ENCODE measurements around the gene CCDC185.

The CCDC185 gene

GRCh38 chr1:223426936-223427335, 33.7 kb downstream of the CCDC185 start:
- TF ChIP-seq EGR1 (IDR thresholded peaks at IDR 0.05) (no peak), MAX (IDR thresholded peaks at IDR 0.05) (no peak)
- TF ChIP-seq, protein P1, sequence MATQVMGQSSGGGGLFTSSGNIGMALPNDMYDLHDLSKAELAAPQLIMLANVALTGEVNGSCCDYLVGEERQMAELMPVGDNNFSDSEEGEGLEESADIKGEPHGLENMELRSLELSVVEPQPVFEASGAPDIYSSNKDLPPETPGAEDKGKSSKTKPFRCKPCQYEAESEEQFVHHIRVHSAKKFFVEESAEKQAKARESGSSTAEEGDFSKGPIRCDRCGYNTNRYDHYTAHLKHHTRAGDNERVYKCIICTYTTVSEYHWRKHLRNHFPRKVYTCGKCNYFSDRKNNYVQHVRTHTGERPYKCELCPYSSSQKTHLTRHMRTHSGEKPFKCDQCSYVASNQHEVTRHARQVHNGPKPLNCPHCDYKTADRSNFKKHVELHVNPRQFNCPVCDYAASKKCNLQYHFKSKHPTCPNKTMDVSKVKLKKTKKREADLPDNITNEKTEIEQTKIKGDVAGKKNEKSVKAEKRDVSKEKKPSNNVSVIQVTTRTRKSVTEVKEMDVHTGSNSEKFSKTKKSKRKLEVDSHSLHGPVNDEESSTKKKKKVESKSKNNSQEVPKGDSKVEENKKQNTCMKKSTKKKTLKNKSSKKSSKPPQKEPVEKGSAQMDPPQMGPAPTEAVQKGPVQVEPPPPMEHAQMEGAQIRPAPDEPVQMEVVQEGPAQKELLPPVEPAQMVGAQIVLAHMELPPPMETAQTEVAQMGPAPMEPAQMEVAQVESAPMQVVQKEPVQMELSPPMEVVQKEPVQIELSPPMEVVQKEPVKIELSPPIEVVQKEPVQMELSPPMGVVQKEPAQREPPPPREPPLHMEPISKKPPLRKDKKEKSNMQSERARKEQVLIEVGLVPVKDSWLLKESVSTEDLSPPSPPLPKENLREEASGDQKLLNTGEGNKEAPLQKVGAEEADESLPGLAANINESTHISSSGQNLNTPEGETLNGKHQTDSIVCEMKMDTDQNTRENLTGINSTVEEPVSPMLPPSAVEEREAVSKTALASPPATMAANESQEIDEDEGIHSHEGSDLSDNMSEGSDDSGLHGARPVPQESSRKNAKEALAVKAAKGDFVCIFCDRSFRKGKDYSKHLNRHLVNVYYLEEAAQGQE (IDR thresholded peaks at IDR 0.05; ENCODE audit: low read depth): no peak

DNA sequence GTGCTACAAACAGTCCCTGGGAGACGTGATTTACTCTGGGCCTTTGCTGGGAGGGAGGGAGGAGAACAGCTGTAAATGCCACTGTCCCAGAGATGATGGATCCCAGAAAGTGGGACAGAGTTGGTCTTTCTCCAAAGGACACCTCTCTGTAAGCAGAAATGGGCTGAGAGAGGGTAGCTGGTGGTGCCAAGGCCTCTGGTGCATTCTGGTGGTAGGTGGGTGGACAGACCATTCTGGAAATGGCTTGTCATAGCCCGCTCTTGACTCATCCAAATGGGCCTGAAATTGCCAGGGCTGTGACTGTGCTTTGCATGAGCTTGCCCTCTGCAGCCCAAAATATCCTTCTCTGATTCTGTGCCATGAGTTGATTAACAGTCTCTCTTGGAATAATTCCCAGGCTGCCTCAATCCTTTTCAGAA, 36.1 kb downstream of the CCDC185 start:
- TF ChIP-seq EP300 (IDR thresholded peaks at IDR 0.05; ENCODE audit: borderline replicate concordance): no peak
- no peak for TF ChIP-seq TAF1 (IDR thresholded peaks at IDR 0.05; ENCODE audit: low read depth)
- TF ChIP-seq TCF12 (IDR thresholded peaks at IDR 0.05; ENCODE audit: low read depth): no peak
- TF ChIP-seq CREB1 (IDR thresholded peaks at IDR 0.05; ENCODE audit: low read depth): no peak
- no peak for TF ChIP-seq NFIC (IDR thresholded peaks at IDR 0.05)
- TF ChIP-seq ZBTB7A (IDR thresholded peaks at IDR 0.05; ENCODE audit: low read depth): no peak
- TF ChIP-seq MAX (IDR thresholded peaks at IDR 0.05): no peak
- no peak for TF ChIP-seq RAD21 (IDR thresholded peaks at IDR 0.05; ENCODE audit: low read depth)
- no peak for TF ChIP-seq EGR1 (IDR thresholded peaks at IDR 0.05)
- TF ChIP-seq, protein P1 (IDR thresholded peaks at IDR 0.05; ENCODE audit: low read depth): no peak
- TF ChIP-seq TEAD4 (IDR thresholded peaks at IDR 0.05): no peak
- no peak for TF ChIP-seq CEBPB (IDR thresholded peaks at IDR 0.05)

DNA sequence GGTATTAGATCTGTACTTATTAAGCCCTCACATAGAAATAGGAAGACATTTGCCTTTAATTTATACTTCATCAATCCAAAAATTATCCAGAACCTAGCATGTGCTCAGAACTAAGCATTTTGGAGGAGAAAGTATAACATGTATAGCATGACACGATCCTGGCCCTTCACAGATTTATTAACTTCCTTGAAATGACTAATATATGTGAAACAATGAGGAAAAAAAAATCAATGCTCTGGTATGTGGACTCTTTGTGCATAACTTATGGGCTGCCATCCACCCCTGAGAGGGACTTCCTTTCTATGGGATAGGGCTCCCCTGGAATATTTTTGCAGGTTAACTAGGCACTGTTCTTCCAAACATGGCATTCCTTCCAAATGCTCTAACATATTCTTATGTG, 36.6 kb downstream of the CCDC185 start:
- TF ChIP-seq MAX (IDR thresholded peaks at IDR 0.05): no peak
- TF ChIP-seq, protein P1 (IDR thresholded peaks at IDR 0.05; ENCODE audit: low read depth): no peak
- TF ChIP-seq ZBTB7A (IDR thresholded peaks at IDR 0.05; ENCODE audit: low read depth): no peak
- no peak for TF ChIP-seq CREB1 (IDR thresholded peaks at IDR 0.05; ENCODE audit: low read depth)
- TF ChIP-seq TEAD4 (IDR thresholded peaks at IDR 0.05): no peak
- no peak for TF ChIP-seq TCF12 (IDR thresholded peaks at IDR 0.05; ENCODE audit: low read depth)
- no peak for TF ChIP-seq EP300 (IDR thresholded peaks at IDR 0.05; ENCODE audit: borderline replicate concordance)
- no peak for TF ChIP-seq FOXM1 (IDR thresholded peaks at IDR 0.05; ENCODE audit: borderline replicate concordance, low read depth)
- TF ChIP-seq EGR1 (IDR thresholded peaks at IDR 0.05): no peak
- TF ChIP-seq TAF1 (IDR thresholded peaks at IDR 0.05; ENCODE audit: low read depth): no peak
- TF ChIP-seq, protein P2, sequence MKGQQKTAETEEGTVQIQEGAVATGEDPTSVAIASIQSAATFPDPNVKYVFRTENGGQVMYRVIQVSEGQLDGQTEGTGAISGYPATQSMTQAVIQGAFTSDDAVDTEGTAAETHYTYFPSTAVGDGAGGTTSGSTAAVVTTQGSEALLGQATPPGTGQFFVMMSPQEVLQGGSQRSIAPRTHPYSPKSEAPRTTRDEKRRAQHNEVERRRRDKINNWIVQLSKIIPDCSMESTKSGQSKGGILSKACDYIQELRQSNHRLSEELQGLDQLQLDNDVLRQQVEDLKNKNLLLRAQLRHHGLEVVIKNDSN (IDR thresholded peaks at IDR 0.05): no peak
- no peak for TF ChIP-seq CEBPB (IDR thresholded peaks at IDR 0.05)
- no peak for TF ChIP-seq YY1 (IDR thresholded peaks at IDR 0.05; ENCODE audit: low read depth)
- no peak for TF ChIP-seq NFIC (IDR thresholded peaks at IDR 0.05)
- no peak for TF ChIP-seq RAD21 (IDR thresholded peaks at IDR 0.05; ENCODE audit: low read depth)

GRCh38 chr1:223430236-223430635, 37.0 kb downstream of the CCDC185 start:
- TF ChIP-seq, protein P1 (IDR thresholded peaks at IDR 0.05; ENCODE audit: low read depth): no peak
- TF ChIP-seq NFIC (IDR thresholded peaks at IDR 0.05) (no peak), EGR1 (IDR thresholded peaks at IDR 0.05) (no peak), CREB1 (IDR thresholded peaks at IDR 0.05; ENCODE audit: low read depth) (no peak), TCF12 (IDR thresholded peaks at IDR 0.05; ENCODE audit: low read depth) (no peak)
